Common myeloid progenitor, CD34-positive (primary cell): ENCODE data around the gene RASD2.

Experiments
- CTCF ChIA-PET: fragments of 350-600 bp; sonication (Branson Sonifier 250); formaldehyde crosslinking; loops from one replicate; lab custom pipeline; 2021; ENCODE audit warnings: antibody characterized with exemption; lab: Charles Lee
- POLR2A ChIA-PET: fragments of 350-600 bp; sonication (Branson Sonifier 250); formaldehyde crosslinking; loops from one replicate; lab custom pipeline; 2021; ENCODE audit warnings: antibody characterized with exemption; lab: Charles Lee
- DNase-seq, 3 donors: peaks; one replicate each; pipeline versions ENCODE4 v3.0.0 to v3.0.0-alpha.2; 2013
- H3K27ac ChIP-seq, 2 experiments: 1 replicate in 1 of 2; 2 replicates in 1 of 2; pipeline ENCODE4 v1.7.0; 2013; ENCODE audit warnings: inconsistent platforms in 2 of 2, low read length in 2 of 2, mild to moderate bottlenecking in 2 of 2, low read depth in 1 of 2, moderate library complexity in 1 of 2; ENCODE audit not compliant: severe bottlenecking in 2 of 2, insufficient read depth in 1 of 2, poor library complexity in 1 of 2
- H3K27me3 ChIP-seq, 5 experiments: replicated peaks in 2 of 5; 1 replicate in 3 of 5; 2 replicates in 2 of 5; pipeline versions ENCODE4 v1.6.1 to v1.7.0; 2013; ENCODE audit warnings: low read length in 4 of 5, mild to moderate bottlenecking in 2 of 5, moderate library complexity in 2 of 5, inconsistent platforms in 1 of 5; ENCODE audit not compliant: insufficient read depth in 5 of 5, control insufficient read depth in 4 of 5
- H3K36me3 ChIP-seq, 4 experiments: 1 replicate in 2 of 4; 2 replicates in 2 of 4; pipeline versions ENCODE4 v1.6.1 to v1.7.0; 2013; ENCODE audit warnings: low read length in 3 of 4, control low read depth in 1 of 4, mild to moderate bottlenecking in 1 of 4; ENCODE audit not compliant: control insufficient read depth in 4 of 4, insufficient read depth in 4 of 4
- H3K4me1 ChIP-seq, 4 experiments: 1 replicate in 3 of 4; 2 replicates in 1 of 4; pipeline versions ENCODE4 v1.6.1 to v1.7.1; 2013; ENCODE audit warnings: low read length in 3 of 4, mild to moderate bottlenecking in 3 of 4, control low read depth in 1 of 4, inconsistent platforms in 1 of 4, moderate library complexity in 1 of 4; ENCODE audit not compliant: control insufficient read depth in 4 of 4, insufficient read depth in 4 of 4; ENCODE audit errors: control extremely low read depth in 1 of 4
- H3K4me3 ChIP-seq, 7 experiments: 1 replicate in 4 of 7; 2 replicates in 3 of 7; pipeline versions ENCODE4 v1.5.1 to v1.7.0; 2013; ENCODE audit warnings: mild to moderate bottlenecking in 7 of 7, low read length in 6 of 7, moderate library complexity in 6 of 7, inconsistent platforms in 2 of 7, low read depth in 2 of 7, control low read depth in 1 of 7; ENCODE audit not compliant: insufficient read depth in 4 of 7, control insufficient read depth in 1 of 7; ENCODE audit errors: extremely low read depth in 1 of 7
- H3K9me3 ChIP-seq, 5 experiments: 1 replicate in 4 of 5; 2 replicates in 1 of 5; pipeline versions ENCODE4 v1.6.1 to v1.7.1; 2013; ENCODE audit warnings: low read length in 4 of 5, mild to moderate bottlenecking in 2 of 5, inconsistent platforms in 1 of 5, low read depth in 1 of 5, moderate library complexity in 1 of 5; ENCODE audit not compliant: control insufficient read depth in 4 of 5, insufficient read depth in 2 of 5; ENCODE audit errors: control extremely low read depth in 1 of 5
- WGBS: methylation state at CpG from one replicate; pipeline ENCODE4 v1.1.5; 2013; ENCODE audit not compliant: insufficient coverage; 5-methylcytosine and 5-hydroxymethylcytosine counted together

RASD2 gene

DNA sequence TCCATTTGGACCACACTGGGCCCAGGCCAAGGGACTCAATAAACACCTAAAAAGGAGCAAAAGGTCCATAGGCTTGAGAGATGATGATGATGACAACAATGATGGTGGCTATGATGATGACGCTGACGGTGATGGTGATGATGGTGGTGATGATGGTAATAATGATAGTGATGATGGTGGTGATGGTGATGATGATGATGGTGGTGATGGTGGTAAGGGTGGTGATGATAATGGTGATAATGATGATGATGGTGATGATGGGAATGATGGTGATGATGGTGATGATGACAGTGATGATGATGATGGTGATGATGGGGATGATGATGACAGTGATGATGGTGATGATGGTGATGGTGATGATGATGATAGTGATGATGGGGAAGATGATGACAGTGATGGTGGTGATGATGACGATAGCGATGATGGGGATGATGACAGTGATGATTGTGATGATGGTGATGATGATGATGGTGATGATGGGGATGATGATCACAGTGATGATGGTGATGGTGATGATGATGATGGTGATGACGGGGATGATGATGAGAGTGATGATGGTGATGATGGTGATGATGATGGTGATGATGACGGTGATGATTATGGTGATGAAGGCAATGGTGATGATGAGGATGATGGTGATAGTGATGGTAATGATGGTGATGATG lies 7.1 kb upstream of the RASD2 start:
- peaks cover 0 to 11% (median 8%) of the 10 kb centered on the region in 4 experiments for H3K4me1 ChIP-seq
- no peak for DNase-seq
- no peaks in the 10 kb centered on the region for H3K36me3 ChIP-seq
- peaks cover 0 to 10% (median 4%) of the 10 kb centered on the region in 5 experiments for H3K9me3 ChIP-seq
- H3K27me3 ChIP-seq, result peaks cover 0 to 7% (median 0%) of the 10 kb centered on the region in 5 experiments
- WGBS, result 99% methylated on average over 6 of the region's 6 CpGs
- ChIA-PET POLR2A (no interaction called here), CTCF (no interaction called here)
- no peak overlapping the region for H3K4me3 ChIP-seq
- no peak overlapping the region for H3K27ac ChIP-seq

DNA sequence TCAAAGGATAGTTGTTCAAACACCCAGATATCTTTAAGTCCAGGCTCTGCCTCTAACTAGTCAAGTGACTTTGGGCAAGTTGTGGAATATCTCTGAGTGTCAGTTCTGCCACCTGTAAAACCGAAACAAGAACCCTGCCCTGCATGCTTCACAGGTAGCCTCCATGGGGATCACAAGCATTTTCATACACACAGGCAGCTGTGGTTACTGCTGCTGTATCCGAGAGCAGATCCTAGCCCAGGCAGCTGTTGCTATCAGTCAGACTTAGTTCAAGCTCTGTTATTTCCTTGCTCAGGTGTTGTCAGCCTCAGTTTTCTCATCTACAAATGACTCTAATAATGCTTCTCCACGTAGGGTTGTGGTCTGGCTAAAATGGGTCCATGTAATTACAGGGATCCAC lies 6.5 kb upstream of the RASD2 start:
- Histone ChIP-seq H3K4me1 (peaks cover 0 to 11% (median 8%) of the 10 kb centered on the region in 4 experiments), H3K27me3 (peaks cover 0 to 11% (median 3%) of the 10 kb centered on the region in 5 experiments), H3K36me3 (no peaks in the 10 kb centered on the region), H3K4me3 (no peak overlapping the region), H3K9me3 (peaks cover 0 to 6% (median 4%) of the 10 kb centered on the region in 5 experiments), H3K27ac (no peak overlapping the region)
- DNase-seq, result no peak
- CTCF ChIA-PET, result no interaction called here
- POLR2A ChIA-PET, result no interaction called here
- 72% methylated on average over 3 of the region's 3 CpGs for WGBS

DNA sequence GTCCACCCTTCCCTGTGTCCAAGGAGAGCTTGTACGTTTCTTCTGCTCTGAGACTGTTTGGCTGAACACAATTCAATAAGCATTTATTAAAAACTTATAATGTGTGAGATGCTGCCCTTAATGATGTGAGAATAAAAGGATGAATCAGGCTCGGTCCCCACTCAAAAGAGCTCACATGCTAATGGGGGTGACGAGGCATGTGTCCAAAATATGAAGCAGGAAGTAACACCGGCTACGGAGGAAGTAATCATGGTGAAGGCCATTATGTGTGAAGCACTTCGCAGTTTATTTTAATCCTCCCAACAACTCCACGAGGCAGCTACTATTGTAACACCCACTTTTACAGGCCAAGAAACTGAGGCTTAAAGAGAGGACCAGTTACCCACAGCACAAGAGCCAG lies 3.4 kb upstream of the RASD2 start:
- H3K27me3 ChIP-seq, result peaks cover 0 to 40% (median 18%) of the 10 kb centered on the region in 5 experiments
- no peaks in the 10 kb centered on the region for H3K36me3 ChIP-seq
- no peak overlapping the region for H3K4me3 ChIP-seq
- CTCF ChIA-PET, result interaction anchor here (1.3 to 2.9 kb wide), 4 partner anchors 9 to 85 kb away, joined by 3 to 12 read pairs (median 4); no protein-coding TSS in a partner anchor
- peak in 2 of 3 donors; percentile 51 to 66 for DNase-seq
- POLR2A ChIA-PET, result no interaction called here
- peaks cover 0 to 28% (median 26%) of the 10 kb centered on the region in 4 experiments for H3K4me1 ChIP-seq
- no peak overlapping the region for H3K27ac ChIP-seq
- 0% methylated on average over 2 of the region's 7 CpGs for WGBS
- H3K9me3 ChIP-seq, result peaks cover 0 to 1% (median 0%) of the 10 kb centered on the region in 5 experiments

DNA sequence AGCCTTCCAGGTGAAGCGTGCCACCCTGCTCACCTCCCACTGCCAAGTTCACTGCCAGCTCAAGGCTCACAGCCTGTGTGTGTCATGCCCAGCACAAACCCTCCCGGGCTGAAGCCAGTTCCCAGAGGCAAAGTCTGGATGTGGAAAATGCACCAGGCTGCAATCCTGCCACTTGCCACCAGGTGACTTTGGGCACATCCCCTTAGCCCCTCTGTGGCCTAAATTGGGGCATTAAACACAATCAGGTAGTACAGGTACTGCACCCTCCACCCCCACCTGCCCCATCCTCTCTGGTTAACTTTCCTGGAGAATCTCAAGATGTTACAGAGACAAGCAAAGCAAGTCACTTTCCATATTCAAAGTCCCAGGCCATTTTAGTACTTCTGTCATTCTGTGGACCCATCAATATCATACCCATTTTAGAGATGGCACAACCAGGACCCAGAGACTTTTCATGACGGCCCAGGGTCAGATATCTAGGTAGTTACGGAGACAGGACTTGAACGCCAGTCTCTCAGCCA lies 1.8 kb upstream of the RASD2 start:
- Histone ChIP-seq H3K4me3 (no peak overlapping the region), H3K4me1 (peaks cover 0 to 28% (median 26%) of the 10 kb centered on the region in 4 experiments), H3K27ac (no peak overlapping the region), H3K27me3 (peaks cover 0 to 53% (median 24%) of the 10 kb centered on the region in 5 experiments), H3K9me3 (peaks cover 0 to 1% (median 0%) of the 10 kb centered on the region in 5 experiments), H3K36me3 (no peaks in the 10 kb centered on the region)
- 92% methylated on average over 2 of the region's 5 CpGs for WGBS
- ChIA-PET POLR2A (no interaction called here), CTCF (interaction anchor here (2.9 kb wide), 1 partner anchor 11 kb away, joined by 12 read pairs; no protein-coding TSS in a partner anchor)
- peak in 2 of 3 donors; percentile 26 to 37 for DNase-seq

DNA sequence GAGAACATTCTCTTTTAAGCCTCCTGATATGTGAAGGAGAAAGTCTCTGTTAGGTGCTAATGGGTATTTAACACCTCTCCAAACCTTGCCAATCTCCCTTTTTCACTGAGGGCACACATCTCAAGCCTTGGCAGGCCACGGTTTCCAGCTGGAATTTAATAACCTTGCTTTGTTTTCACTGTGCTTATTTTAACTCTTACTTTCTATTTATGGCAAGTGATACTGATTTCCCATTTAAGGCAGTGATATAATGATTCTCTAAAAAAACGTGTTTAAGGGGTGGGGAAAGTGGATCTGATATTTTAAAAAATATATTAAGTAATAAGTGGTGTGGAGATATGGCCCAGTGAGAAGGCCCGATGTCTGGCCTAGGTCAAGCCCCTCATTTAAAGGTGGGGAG lies 1.1 kb upstream of the RASD2 start:
- Histone ChIP-seq H3K9me3 (peaks cover 0 to 1% (median 0%) of the 10 kb centered on the region in 5 experiments), H3K27ac (no peak overlapping the region), H3K36me3 (no peaks in the 10 kb centered on the region), H3K27me3 (peaks cover 0 to 58% (median 24%) of the 10 kb centered on the region in 5 experiments), H3K4me3 (peak overlapping the region in 3 of 7 experiments; percentile 57 to 66 (median 63)), H3K4me1 (peaks cover 0 to 28% (median 26%) of the 10 kb centered on the region in 4 experiments)
- WGBS, result 78% methylated on average over 1 of the region's 3 CpGs
- ChIA-PET CTCF (no interaction called here), POLR2A (no interaction called here)
- DNase-seq, result no peak

DNA sequence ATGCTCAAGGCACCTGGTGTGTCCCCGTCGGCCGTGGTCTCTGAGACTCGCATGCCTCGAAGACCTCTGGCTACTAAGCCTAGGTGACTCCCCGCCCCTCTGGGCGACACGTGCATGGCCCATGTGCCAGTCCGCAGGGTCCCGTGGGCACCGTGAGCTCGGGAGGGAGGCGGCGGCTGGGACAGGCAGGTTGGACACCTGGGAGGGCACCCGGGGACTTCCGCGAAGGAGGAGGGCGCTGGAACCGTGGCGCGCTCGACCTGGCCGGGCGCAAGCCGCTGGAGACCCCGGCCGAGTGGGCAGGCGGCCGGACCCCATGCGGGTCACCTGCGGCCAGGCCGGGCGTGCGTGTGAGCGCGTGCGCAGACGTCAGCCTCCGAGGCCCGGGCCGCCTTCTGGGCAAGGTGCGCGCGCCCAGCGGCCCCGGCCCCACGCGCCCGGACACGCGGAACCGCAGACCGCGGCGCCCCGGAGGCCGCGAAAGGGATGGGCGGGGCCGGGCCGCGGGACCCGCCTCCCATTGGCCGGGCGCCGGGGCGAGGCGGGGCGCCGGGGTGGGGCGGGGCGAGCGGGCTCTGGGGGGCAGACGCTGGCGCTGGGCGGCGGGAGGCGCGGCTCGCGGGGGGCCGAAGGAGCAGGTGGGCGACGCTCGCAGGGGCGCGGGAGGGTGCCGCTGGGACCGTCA lies 579 bp upstream of the RASD2 start:
- H3K27me3 ChIP-seq, result peaks cover 0 to 58% (median 24%) of the 10 kb centered on the region in 5 experiments
- peaks cover 0 to 28% (median 26%) of the 10 kb centered on the region in 4 experiments for H3K4me1 ChIP-seq
- ChIA-PET POLR2A (no interaction called here), CTCF (interaction anchor here (1.4 kb wide), 1 partner anchor 11 kb away, joined by 3 read pairs; no protein-coding TSS in a partner anchor)
- under 1% methylated on average over 51 of the region's 89 CpGs for WGBS
- H3K4me3 ChIP-seq, result peak overlapping the region; percentile 13 to 72 (median 52)
- H3K27ac ChIP-seq, result no peak overlapping the region
- H3K36me3 ChIP-seq, result no peaks in the 10 kb centered on the region
- peaks cover 0 to 1% (median 0%) of the 10 kb centered on the region in 5 experiments for H3K9me3 ChIP-seq
- DNase-seq, result peak; percentile 34 to 68 (median 58)
